Trophoblast cell (in vitro differentiated cells and primary cell): Measurements from ENCODE around the gene XXYLT1.
"Not testable (repeated sequence)": the region's sequence is repeated elsewhere in the genome, so short reads cannot be mapped to it uniquely, and the experiment has no call there.

Experiments
- DNase-seq, 2 donors: peaks; one replicate each; pipeline ENCODE4 v3.0.0-alpha.2; 2016
- H2AFZ ChIP-seq: 2 replicates; pipeline ENCODE4 v1.6.1; 2013; ENCODE audit warnings: low read length, moderate library complexity, mild to moderate bottlenecking; ENCODE audit not compliant: insufficient read depth, poor library complexity
- H2AK5ac ChIP-seq: 2 replicates; pipeline ENCODE4 v1.6.1; 2013; ENCODE audit warnings: mild to moderate bottlenecking, low read length
- H2BK120ac ChIP-seq: 2 replicates; pipeline ENCODE4 v1.6.1; 2013; ENCODE audit warnings: low read length, mild to moderate bottlenecking, moderate library complexity; ENCODE audit not compliant: insufficient read depth, poor library complexity
- H2BK12ac ChIP-seq: 2 replicates; pipeline ENCODE4 v1.6.1; 2013; ENCODE audit warnings: mild to moderate bottlenecking, low read length, moderate library complexity
- H2BK5ac ChIP-seq: 2 replicates; pipeline ENCODE4 v1.6.1; 2013; ENCODE audit warnings: low read length, low read depth, moderate library complexity, mild to moderate bottlenecking; ENCODE audit not compliant: poor library complexity
- H3K14ac ChIP-seq: 2 replicates; pipeline ENCODE4 v1.6.1; 2013; ENCODE audit warnings: mild to moderate bottlenecking, low read length
- H3K18ac ChIP-seq: 2 replicates; pipeline ENCODE4 v1.6.1; 2013; ENCODE audit warnings: mild to moderate bottlenecking, low read length
- H3K23ac ChIP-seq: 2 replicates; pipeline ENCODE4 v1.6.1; 2013; ENCODE audit warnings: low read length
- H3K27ac ChIP-seq: 2 replicates; pipeline ENCODE4 v1.5.1; 2013; ENCODE audit warnings: low read depth, mild to moderate bottlenecking, inconsistent platforms, low read length, moderate library complexity
- H3K27me3 ChIP-seq: 2 replicates; pipeline ENCODE4 v1.6.1; 2013; ENCODE audit warnings: inconsistent platforms, mild to moderate bottlenecking, low read length, moderate library complexity; ENCODE audit not compliant: insufficient read depth
- H3K36me3 ChIP-seq, 2 experiments: 1 replicate in 1 of 2; 2 replicates in 1 of 2; pipeline ENCODE4 v1.6.1; 2013; ENCODE audit warnings: low read length in 2 of 2, mild to moderate bottlenecking in 2 of 2, moderate library complexity in 1 of 2; ENCODE audit not compliant: insufficient read depth in 2 of 2, control insufficient read depth in 1 of 2
- H3K4ac ChIP-seq: 2 replicates; pipeline ENCODE4 v1.6.1; 2013; ENCODE audit warnings: low read depth, mild to moderate bottlenecking, low read length, moderate library complexity
- H3K4me1 ChIP-seq, 2 experiments: 1 replicate in 1 of 2; 2 replicates in 1 of 2; pipeline ENCODE4 v1.6.1; 2013; ENCODE audit warnings: low read length in 2 of 2, mild to moderate bottlenecking in 2 of 2, moderate library complexity in 1 of 2; ENCODE audit not compliant: insufficient read depth in 2 of 2, control insufficient read depth in 1 of 2
- H3K4me2 ChIP-seq: 2 replicates; pipeline ENCODE4 v1.6.1; 2013; ENCODE audit warnings: inconsistent platforms, mild to moderate bottlenecking, low read length, moderate library complexity
- H3K4me3 ChIP-seq: 2 replicates; pipeline ENCODE4 v1.5.1; 2013; ENCODE audit warnings: mild to moderate bottlenecking, low read depth, low read length, inconsistent platforms
- H3K79me1 ChIP-seq: one replicate; pipeline ENCODE4 v1.6.1; 2013; ENCODE audit warnings: low read length
- H3K79me2 ChIP-seq: 2 replicates; pipeline ENCODE4 v1.6.1; 2013; ENCODE audit warnings: low read length, mild to moderate bottlenecking; ENCODE audit not compliant: control insufficient read depth, insufficient read depth, poor library complexity
- H3K9ac ChIP-seq: 2 replicates; pipeline ENCODE4 v1.6.1; 2013; ENCODE audit warnings: mild to moderate bottlenecking, low read length
- H3K9me3 ChIP-seq: 2 replicates; pipeline ENCODE4 v1.6.1; 2013; ENCODE audit warnings: low read depth, mild to moderate bottlenecking, control low read depth, inconsistent platforms, low read length; ENCODE audit not compliant: insufficient read depth
- H4K12ac ChIP-seq: 2 replicates; pipeline ENCODE4 v1.6.1; 2013; ENCODE audit warnings: low read depth, mild to moderate bottlenecking, low read length, moderate library complexity
- H4K8ac ChIP-seq: 2 replicates; pipeline ENCODE4 v1.6.1; 2013; ENCODE audit warnings: low read depth, mild to moderate bottlenecking, low read length, moderate library complexity
- H4K91ac ChIP-seq: one replicate; pipeline ENCODE4 v1.6.1; 2013; ENCODE audit warnings: low read depth, mild to moderate bottlenecking, low read length, moderate library complexity
- WGBS: extraction: QIAGEN DNeasy Blood & Tissue Kit; methylation state at CpG from one replicate; pipeline ENCODE4 v1.1.7; 2013; ENCODE audit warnings: missing lambda C conversion rate; ENCODE audit not compliant: insufficient read length, insufficient coverage; ENCODE audit errors: extremely low coverage; 5-methylcytosine and 5-hydroxymethylcytosine counted together

Gene XXYLT1

DNA sequence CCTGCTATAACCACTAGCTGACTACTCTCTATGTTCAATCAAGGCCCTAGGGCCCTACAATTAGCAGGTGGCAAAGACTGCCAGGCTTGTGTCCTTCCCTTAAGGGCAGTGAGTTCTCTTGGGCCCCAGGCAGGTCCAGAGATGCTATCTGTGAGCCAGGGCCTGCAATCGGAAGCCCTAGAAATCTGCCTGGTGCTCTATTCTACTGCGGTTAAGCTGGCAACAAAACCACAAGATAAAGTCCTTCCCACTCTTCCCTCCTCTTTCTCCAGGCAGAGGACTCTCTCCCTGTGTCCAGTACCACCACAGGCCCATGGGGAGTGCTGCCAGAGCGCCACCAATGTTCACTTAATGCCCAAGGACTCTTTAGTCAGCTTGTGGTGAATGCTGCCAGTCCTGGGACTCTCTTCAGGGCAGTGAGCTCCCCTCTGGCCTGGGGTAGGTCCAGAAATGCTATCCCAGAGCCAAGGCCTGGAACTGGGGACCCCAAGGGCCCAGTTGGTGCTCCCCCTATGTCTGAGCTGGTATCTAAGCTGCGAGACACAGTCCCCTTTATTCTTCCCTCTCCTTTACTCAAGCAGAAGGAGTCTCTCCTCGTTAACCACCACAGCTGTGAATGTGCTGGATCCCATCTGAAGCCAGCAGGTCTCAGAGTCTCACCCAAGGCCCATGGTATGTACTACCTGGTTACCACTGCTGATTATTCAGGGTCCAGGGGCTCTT, 34.7 kb downstream of the XXYLT1 start:
- H3K18ac ChIP-seq = no peak overlapping the region
- no peak overlapping the region for H4K8ac ChIP-seq
- H3K9me3 ChIP-seq = no peaks in the 10 kb centered on the region
- DNase-seq = no peak
- H2AFZ ChIP-seq = no peak overlapping the region
- H3K14ac ChIP-seq = no peak overlapping the region
- no peak overlapping the region for H2BK5ac ChIP-seq
- no peaks in the 10 kb centered on the region for H3K36me3 ChIP-seq
- no peak overlapping the region for H4K91ac ChIP-seq
- H4K12ac ChIP-seq = no peak overlapping the region
- no peak overlapping the region for H3K4ac ChIP-seq
- no CpG with 5 or more reads among the region's 5 CpGs for WGBS
- no peaks in the 10 kb centered on the region for H3K79me2 ChIP-seq
- H3K79me1 ChIP-seq = no peaks in the 10 kb centered on the region
- no peak overlapping the region for H2BK120ac ChIP-seq
- H3K27me3 ChIP-seq = no peaks in the 10 kb centered on the region
- no peak overlapping the region for H3K9ac ChIP-seq
- H3K4me1 ChIP-seq = peaks cover 6 to 8% of the 10 kb centered on the region in 2 experiments
- no peak overlapping the region for H2BK12ac ChIP-seq
- no peak overlapping the region for H3K27ac ChIP-seq
- H2AK5ac ChIP-seq = no peak overlapping the region
- no peak overlapping the region for H3K4me2 ChIP-seq
- H3K23ac ChIP-seq = no peak overlapping the region
- no peak overlapping the region for H3K4me3 ChIP-seq

DNA sequence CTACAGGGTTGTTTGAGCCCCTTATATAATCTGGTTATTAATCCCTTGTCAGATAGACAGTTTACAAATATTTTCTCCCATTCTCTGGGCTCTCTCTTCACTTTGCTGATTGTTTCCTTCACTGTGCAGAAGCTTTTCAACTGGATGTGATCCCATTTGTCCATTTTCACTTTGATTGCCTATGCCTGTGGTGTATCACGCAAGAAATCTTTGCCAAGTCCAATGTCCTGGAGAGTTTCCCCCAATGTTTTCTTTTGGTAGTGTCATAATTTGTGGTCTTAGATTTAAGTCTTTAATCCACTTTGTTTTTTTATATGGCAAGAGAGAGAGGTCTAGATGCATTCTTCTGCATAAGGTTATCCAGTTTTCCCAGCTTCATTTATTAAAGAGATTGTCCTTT, 40.7 kb downstream of the XXYLT1 start:
- no peak overlapping the region for H2AFZ ChIP-seq
- peaks cover 3% of the 10 kb centered on the region for H3K9me3 ChIP-seq
- H3K4me3 ChIP-seq = no peak overlapping the region
- no peak overlapping the region for H3K23ac ChIP-seq
- H4K91ac ChIP-seq = no peak overlapping the region
- no peak overlapping the region for H3K4me2 ChIP-seq
- H3K36me3 ChIP-seq = peaks cover 2% of the 10 kb centered on the region in 2 experiments
- WGBS = no CpG with 5 or more reads among the region's 1 CpG
- H3K9ac ChIP-seq = no peak overlapping the region
- no peaks in the 10 kb centered on the region for H3K27me3 ChIP-seq
- H4K8ac ChIP-seq = no peak overlapping the region
- peaks cover 4 to 5% of the 10 kb centered on the region in 2 experiments for H3K4me1 ChIP-seq
- no peak overlapping the region for H3K18ac ChIP-seq
- no peak overlapping the region for H2BK12ac ChIP-seq
- no peak overlapping the region for H2BK120ac ChIP-seq
- H4K12ac ChIP-seq = no peak overlapping the region
- no peak for DNase-seq
- H3K14ac ChIP-seq = no peak overlapping the region
- no peak overlapping the region for H3K27ac ChIP-seq
- no peak overlapping the region for H2BK5ac ChIP-seq
- no peak overlapping the region for H2AK5ac ChIP-seq
- no peaks in the 10 kb centered on the region for H3K79me2 ChIP-seq
- H3K79me1 ChIP-seq = no peaks in the 10 kb centered on the region
- H3K4ac ChIP-seq = no peak overlapping the region

DNA sequence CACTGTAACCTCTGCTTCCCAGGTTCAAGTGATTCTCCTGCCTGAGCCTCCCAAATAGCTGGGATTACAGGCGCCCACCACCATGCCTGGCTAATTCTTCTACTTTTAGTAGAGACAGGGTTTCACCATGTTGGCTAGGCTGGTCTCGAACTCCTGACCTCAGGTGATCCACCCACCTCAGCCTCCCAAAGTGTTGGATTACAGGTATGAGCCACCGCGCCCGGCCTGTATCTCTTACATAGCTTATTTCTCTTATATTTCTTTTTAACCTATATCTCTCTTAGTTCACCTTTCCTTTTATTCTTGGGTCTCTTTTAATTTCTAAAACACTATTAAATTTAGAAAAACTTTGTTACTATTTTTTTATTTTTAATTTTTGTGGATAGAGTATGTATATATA, 42.1 kb downstream of the XXYLT1 start:
- H3K9ac ChIP-seq, H4K8ac ChIP-seq, H3K36me3 ChIP-seq, H2BK5ac ChIP-seq, H3K4me3 ChIP-seq, H2BK12ac ChIP-seq, H2AFZ ChIP-seq, H3K18ac ChIP-seq, H4K12ac ChIP-seq, H3K79me2 ChIP-seq, H3K4me1 ChIP-seq, H3K9me3 ChIP-seq, H3K4me2 ChIP-seq, H2AK5ac ChIP-seq, H3K4ac ChIP-seq, H3K14ac ChIP-seq, H3K23ac ChIP-seq, DNase-seq, H2BK120ac ChIP-seq, H4K91ac ChIP-seq, H3K27ac ChIP-seq, H3K79me1 ChIP-seq, H3K27me3 ChIP-seq: not testable (repeated sequence)
- no CpG with 5 or more reads among the region's 5 CpGs for WGBS

DNA sequence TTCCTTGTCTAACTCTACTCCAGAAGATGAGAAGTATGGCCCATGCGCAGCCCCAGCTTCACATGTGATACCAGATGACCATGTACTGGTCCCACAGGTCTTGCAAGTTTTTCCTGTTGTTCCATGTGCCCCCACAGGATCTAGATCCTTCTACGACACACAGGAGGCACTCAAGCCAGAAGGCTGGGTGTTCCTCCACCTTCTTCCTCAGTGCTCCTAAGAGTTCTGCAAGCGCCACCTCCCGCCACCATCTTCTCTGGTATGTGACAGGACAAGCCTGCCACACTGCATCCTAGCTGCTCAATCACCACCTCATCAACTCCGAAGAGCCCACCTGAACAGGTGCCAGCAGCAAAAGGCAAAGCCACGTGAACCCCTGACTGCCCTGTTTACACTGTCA, 43.1 kb downstream of the XXYLT1 start:
- H3K79me1 ChIP-seq = no peaks in the 10 kb centered on the region
- no peak overlapping the region for H3K27ac ChIP-seq
- no peak overlapping the region for H2BK5ac ChIP-seq
- no peak overlapping the region for H3K23ac ChIP-seq
- H3K4me2 ChIP-seq = no peak overlapping the region
- peak overlapping the region; percentile 23 for H3K4me3 ChIP-seq
- no peak overlapping the region for H4K12ac ChIP-seq
- no peaks in the 10 kb centered on the region for H3K27me3 ChIP-seq
- no peak overlapping the region for H3K14ac ChIP-seq
- H3K79me2 ChIP-seq = no peaks in the 10 kb centered on the region
- H3K18ac ChIP-seq = no peak overlapping the region
- H3K4me1 ChIP-seq = peaks cover 4 to 5% of the 10 kb centered on the region in 2 experiments
- no peak overlapping the region for H2AK5ac ChIP-seq
- peak; percentile 50 to 62 for DNase-seq
- no peak overlapping the region for H2BK120ac ChIP-seq
- no peak overlapping the region for H4K8ac ChIP-seq
- H4K91ac ChIP-seq = no peak overlapping the region
- H2BK12ac ChIP-seq = no peak overlapping the region
- H2AFZ ChIP-seq = no peak overlapping the region
- peaks cover 2% of the 10 kb centered on the region in 2 experiments for H3K36me3 ChIP-seq
- H3K4ac ChIP-seq = no peak overlapping the region
- WGBS = no CpG with 5 or more reads among the region's 6 CpGs
- peaks cover 3% of the 10 kb centered on the region for H3K9me3 ChIP-seq
- H3K9ac ChIP-seq = no peak overlapping the region
